ENCODE data around the gene TENT5C. TPM values are rescaled to one million over a fixed set of nuclear protein-coding genes. Genes with fewer than 3 reads are reported as not detected.

Gene TENT5C
- total RNA-seq, 1 donor from 2014 or later = 0.07 TPM

DNA sequence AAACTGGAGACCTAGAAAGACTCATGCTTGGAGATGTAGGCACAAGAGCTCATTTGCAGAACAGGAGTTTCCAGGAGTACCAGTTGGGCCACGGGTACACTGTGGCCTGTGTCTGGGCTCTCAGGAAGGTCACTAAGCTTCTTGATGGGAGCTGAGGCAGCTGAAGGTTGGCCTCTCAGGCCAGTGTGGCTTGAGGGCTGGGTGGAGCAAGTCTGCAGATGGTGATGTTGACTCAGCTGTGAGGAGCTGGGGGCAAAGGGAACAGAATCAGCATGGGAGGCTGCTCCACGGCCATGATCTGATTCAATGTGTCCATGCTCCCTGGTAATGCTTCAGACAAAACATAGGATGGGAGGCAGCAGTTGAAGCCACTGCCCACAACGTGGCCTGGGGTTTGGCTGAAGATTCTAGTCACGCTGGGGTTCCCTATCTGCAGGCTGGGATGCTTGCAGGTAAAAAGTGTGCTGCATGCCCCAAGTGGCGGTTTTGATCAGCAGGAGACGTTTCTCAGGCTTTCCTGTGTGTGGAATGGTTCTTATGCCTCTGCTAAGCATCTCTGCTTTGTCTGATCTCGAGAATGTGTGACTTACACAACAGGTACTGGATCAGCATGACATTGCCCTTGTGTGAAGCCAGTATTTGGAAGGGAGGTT, 15.4 kb upstream of the TENT5C start:
- no peak for DNase-seq (ENCODE audit: low read depth, low spot score)

DNA sequence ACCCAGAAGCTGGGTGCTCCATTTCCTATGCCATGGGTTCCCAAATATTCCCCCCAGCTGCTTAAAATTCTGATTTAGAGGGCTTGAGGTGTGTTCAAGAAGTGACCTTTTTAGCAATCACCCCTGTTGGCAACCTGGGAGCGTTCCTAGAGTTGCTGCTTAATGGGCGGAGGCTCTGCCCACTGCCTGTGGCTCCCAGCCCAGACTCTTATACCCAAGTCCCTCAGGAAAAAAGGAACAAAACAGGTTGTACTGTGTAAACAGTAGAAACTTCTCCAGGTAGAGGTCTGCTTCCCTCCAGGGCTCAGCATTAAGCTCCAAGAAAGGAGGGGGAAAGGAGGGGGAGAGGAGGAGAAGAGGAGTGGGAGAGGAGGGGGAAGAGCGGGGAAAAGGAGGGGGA, 14.6 kb upstream of the TENT5C start:
- no peak for DNase-seq (ENCODE audit: low read depth, low spot score)

DNA sequence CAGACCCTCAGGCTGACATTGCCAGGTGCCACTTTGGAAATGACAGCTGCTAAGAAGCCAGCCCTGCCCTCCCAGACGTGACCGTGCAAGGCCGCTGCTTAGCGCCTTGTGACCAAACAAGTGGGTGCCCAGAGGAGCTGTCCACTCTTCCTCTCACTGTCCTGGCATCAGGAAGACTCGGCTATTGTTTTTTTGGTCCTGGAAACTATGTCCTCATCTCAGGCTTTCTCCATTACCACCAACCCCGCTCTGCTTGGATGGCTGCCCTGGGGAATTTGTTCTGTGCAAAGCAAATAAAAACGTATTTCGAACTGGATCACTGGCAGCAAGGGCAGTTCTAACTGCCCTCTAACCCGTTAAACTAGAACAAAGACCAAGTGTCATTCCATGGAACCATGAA, 13.7 kb upstream of the TENT5C start:
- no peak for DNase-seq (ENCODE audit: low read depth, low spot score)

DNA sequence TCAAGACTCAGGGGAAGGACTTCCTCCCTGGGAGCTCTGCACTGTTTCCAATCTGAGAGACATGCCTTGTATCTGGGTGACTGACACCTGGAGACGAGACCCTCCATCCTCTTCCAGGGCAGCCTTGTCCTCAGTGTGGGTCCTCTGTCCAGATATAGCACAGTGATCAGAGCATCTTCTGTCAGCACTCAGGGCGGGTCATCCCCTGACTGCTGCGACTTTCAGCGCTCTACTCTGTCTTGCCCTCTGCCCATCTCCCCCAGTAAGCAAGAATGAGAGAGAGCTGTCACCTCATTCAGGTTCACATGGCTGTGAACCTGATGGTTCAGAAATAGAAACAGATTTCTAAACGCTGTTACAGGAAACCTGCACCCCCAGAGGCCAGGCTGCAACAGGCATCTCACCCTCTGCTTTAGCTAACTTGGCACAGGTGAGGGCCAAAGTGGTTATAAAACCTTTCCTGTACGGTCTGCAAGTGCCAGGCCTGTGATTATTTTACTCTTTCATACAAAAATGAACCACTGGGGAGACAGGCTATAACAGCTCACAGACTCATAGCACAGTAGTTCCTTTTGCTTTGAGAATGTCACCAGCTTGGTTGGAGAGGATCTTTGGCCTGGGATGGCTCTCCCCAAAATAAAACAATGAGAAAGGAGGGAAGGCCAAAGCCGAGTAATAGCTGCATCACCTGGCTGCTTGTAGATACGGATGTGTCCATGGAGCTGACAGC, 11.4 kb upstream of the TENT5C start:
- no peak for DNase-seq (ENCODE audit: low read depth, low spot score)

DNA sequence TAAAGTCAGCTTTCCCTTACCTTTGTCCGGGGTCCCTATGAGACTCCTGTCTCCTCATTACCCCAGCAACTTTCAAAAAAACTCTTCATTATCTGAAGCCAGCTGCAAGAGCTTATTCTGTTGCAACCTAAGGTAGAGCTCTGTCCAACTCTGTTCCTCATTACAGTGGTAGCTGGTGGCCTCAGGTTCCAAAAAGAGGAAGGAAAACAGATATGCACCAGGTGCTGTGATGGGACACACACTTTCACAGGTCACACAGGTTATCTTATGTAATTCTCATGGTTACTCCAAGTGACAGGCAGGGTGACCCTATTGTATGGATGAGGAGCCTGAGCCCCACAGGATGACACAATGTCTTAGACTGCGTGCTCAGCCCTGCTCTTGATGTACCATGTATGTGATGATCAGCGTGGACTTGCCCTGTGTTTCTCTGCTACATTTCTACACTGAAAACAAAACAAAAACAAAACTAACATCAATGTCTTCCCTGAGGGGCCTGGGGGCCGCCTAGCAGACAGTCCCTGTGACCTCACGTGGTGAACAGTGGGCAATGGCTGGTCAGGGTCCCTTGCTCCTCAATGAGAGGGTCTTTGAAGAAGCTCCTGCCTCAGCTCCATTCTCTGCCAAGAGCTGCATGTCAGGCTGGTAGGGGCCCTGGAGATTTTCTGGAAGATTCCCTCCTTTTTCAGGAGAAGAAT, 9.7 kb upstream of the TENT5C start:
- DNase-seq (ENCODE audit: low read depth, low spot score) = no peak

DNA sequence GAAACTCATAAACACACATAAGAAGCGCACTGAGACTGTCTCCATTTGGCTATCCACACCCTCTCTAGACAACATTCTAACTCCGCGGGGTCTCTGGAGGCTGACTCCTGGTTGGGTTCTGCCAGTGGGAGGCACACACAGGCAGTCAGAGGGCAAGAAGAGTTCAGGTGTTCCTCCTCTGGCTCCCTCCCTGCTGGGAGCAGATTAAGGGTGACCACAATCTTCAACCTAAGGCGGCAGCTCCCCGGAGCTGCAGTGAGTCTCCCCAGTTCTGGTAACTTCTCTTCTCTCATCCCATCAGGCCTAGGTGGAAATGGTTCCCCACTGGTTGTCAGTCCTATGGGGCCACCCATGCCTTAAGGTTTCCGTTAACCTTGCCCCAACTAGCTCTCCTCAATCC, 7.4 kb upstream of the TENT5C start:
- no peak for DNase-seq (ENCODE audit: low read depth, low spot score)

DNA sequence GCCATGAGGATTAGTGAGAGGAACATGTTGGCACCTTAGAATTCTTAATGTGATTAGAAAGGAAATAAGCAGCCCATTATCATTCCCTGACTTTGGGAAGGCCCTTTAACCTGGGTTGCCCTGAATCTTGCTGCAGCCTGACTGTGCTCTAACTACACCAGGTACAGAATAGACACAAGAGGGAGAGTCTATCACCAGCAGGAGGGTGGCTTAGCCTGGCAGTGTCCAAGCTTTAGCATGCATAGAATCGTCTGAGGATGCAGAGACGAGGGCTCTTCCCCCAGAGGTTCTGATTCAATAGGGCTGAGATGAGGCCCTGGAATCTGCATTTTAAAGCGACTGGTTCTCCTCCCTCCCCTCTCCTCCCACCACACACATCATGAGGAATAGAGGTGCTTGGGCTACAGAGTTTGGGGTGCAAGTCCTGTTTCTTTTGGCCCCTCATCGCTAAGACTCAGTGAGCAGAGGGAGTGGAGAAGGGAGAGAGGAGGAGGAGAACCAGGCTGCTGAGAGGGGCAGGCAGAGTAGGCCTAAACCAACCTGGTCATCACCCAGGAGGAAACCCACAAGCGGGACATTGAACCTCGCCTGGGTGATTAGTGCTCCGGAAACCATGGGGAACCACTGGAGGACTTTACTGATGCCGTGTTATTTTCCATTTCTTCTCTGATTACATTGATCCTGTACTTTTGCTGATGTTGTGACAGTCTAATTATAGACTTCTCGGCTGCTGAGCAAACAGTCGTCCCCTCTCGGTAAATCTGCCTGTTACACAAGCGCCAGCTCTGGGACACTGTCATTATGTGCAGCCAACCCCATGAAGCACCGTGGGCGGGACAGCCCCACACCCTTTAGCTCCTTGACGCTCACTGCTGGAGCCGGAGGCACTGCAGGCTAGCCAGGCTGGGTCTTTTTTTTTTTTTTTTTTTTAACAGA, 6.3 kb upstream of the TENT5C start:
- no peak for DNase-seq (ENCODE audit: low read depth, low spot score)

DNA sequence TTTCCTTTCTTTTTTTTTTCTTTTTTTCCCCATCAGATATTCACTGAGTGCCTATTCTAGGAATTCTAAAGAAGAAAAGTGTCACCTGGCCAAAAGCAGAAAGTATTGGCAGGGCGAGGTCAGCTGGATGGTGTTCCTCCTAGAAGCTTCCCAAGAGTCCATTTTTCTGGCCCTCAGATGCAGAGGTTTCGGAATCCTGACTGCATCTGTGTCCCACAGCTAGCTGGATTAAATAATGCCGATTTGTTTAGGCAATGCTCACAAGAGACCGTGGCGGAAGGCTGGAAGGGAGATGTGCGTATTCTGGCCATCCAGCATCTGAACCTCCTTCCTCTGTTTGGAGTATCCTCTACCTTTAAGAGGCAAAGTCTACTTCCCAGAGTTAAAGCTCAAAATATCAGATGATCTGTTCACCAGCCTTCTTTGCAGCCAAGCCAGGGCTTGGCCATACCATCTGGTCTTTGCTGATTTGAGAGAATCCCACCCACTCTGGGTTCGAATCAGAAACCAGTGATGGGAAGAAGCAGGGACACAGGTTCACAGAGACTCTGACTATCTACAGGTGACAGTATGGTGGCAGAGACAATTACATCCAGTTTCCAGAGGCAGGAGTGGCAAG, 5.4 kb upstream of the TENT5C start:
- no peak for DNase-seq (ENCODE audit: low read depth, low spot score)

DNA sequence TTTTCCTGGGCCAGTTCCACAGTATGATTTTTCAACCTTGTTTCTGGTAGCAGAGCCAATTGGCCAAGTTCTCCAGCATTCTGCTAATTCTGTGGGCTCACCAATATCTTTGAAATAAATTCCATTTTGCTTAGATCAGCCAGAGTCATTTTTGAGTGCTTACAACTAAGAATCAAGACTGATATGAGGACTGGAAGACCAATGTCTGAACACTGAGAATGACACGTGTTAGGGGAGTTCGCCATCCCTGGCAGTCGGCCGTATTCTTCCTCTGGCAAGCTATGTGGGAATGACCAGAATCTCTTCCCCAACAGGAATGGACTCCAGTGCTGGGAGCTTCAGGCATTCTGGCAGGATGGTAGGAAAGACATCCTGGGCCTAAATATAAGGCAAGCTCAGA, 4.9 kb upstream of the TENT5C start:
- DNase-seq (ENCODE audit: low read depth, low spot score) = no peak

DNA sequence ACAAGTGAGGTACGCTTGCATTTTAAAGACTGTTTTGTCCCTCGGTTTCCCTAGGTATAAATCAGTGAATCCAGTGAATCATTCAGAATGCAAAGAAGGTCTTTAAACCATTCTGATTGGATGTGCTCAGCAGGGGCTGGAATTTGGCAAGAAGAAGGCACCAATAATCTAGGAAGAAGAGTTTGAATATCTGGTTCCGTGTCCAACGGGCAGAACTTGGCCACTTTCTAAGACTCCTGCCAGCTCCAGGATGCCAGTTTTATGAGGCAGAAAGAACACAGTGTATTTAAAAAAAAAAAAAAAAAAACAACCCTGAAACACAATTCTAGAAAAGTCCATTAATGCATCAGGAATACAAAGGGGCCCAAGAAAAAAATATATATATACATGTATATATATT, 3.0 kb upstream of the TENT5C start:
- DNase-seq (ENCODE audit: low read depth, low spot score) = no peak

DNA sequence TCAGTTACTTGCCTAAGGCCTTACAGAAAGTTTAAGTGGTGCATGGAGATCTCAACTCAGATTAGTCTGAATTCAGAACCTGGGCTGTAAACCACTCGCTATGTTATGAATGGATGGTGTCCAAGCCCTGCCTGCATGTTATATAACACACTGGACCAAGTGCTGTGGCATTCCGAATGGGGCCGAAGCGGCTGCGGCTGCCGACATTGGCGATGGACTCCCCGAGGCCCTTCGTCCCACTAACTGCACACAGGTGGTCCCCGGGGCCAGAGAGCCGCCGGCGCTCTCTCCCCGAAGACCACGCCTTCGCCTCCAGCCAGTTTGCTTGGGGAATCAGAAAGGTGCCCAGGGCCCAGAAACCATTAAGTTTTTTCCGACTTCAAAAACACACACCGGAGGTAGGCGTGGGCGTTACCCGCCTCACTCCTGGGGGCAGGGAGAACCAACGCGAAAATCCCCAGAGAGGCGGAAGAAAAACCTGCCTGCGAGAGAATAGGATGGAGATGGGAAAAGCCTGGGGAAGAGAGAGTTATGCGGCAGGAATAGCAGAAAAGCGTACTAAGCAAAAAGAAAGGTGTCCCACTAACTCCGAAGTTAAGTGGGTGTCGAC, 579 bp upstream of the TENT5C start:
- DNase-seq (ENCODE audit: low read depth, low spot score) = no peak

DNA sequence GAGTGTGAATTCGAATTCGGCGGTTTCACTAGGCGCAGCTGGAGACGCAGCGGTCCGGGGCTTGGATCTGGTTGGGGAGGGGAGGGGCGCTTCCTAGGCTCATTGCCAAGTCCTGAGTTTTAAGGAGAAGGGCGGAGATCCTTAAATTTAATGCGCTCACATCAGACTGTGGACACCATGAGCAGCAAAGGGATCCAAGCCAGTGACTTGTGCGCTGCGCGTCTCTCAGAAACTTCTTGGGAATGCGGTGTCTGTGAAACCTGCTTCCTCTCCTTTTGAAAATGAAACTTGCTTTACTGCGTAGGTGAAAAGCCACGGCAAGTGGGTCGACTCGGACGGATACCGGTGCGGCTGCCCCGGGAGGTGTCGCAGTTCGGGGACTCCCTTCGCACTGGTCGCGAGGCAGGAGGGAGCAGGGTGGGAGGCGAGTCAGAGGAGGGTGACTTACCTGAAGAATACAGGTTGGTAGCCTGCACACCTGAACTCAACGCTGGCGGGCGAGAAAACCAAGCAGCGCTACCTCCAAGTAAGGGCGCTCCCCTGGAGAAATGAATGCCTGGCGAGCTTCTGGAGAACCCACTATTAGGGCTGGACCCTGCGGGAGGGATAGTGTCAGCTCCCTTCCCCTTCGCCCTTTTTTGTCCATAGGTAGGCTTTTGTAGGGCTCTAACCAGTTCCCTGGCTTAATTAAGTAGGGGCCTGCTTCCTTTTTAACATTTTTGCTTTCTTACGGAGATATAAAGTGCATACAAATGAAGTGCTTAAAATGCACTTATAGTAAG, 992 bp downstream of the TENT5C start:
- DNase-seq (ENCODE audit: low read depth, low spot score) = no peak

DNA sequence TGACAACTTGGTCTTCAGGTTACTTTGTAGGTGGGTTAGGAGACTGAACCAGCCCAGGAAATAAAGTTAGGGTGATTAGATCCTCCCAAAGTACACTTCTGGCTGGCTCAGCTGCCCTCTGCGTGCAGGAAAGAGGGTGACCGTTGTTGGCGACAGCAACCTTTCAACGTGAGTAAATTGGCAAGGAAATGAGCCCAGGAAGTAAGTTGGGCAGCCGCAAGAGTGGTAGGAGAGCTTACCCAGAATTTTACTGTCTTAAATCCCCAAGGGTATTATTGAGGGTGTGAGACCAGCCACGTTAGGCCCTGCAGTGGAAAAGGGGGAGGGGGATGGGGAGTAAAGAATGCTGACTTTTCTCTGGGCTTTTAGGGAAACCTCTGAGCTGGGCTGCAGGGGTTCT, 1.6 kb downstream of the TENT5C start:
- DNase-seq (ENCODE audit: low read depth, low spot score) = no peak

DNA sequence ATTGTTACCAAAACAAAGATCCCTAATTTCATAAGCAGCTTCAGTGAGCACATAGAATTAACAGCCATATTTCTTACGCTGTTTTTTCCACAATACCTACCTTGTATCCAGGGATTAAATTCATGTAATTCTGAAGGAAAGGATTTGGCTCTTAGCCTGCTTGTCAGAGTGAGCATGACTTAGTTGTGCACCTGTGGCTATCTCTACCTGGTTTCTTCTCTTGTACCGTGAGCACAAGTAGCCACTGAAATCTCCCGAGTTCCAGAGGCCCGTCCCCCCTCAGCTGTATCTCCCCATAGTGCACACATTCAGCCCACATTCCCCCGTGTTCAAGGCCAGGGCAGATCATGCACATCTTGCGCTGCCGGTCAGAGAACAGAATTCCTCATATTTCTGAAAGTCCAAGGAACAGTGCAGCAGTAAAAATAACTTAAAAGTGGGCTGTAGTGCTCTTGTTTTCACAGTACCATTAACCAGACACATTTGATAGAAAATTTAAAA, 2.3 kb downstream of the TENT5C start:
- DNase-seq (ENCODE audit: low read depth, low spot score) = no peak

DNA sequence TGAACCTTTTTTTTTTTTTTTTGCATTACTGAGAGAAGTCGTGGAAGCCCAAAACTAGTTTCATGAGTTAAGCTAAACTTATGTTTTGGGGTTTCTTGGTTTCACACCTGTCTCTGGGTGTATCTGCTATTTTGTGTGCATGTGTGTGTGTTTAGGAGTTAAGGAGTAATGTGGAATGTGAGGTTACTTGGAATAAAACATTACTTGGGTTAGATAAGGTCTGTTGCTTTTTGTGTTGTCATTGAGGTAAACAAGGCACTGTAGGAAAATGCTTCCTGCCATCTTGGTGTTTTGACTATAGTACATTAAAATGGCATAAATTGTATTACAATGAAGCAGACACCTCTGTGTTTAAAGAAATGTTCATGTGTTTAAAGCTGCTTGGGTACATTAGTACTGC, 2.9 kb downstream of the TENT5C start:
- no peak for DNase-seq (ENCODE audit: low read depth, low spot score)

DNA sequence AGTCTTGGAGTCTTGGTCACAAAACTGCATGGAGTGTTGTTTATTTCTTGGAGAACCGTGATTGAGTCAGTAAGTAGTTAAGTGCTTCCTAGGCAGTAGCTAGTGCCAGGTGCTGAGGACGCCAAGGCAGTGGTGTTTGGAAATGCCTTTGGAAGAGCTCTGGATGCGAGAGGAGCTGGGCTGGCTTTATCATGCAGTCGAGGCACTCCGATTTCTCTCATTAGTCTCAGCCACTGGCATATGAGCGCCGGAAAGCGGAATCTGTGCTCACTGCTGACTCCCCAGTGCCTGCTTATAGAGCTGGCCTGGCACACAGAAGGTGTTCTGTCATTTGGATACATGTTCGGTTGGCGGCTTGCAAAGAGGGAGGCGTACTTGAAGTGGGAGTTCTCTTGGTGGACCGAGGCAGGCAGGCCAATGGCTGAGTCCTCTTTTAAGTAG, 3.6 kb downstream of the TENT5C start:
- DNase-seq (ENCODE audit: low read depth, low spot score) = no peak

DNA sequence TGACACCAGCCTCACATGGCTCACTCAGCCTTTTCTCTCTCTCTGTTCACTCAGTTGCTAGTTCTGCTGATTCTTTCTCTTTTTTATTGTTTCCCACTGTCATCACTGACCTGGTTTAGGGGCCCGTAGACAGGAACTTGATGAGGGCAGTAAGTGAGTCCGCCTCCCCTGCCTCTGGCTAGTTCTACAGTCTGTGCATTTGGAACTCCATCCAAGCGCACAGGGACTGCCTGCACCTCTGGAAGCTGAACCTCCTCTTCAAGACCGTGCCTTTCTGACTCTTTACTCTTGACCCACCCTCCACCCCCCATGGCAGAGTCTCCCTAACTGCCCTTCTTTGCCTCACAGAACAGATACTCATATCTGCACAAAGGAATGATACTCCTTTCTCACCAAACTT, 4.2 kb downstream of the TENT5C start:
- no peak for DNase-seq (ENCODE audit: low read depth, low spot score)

DNA sequence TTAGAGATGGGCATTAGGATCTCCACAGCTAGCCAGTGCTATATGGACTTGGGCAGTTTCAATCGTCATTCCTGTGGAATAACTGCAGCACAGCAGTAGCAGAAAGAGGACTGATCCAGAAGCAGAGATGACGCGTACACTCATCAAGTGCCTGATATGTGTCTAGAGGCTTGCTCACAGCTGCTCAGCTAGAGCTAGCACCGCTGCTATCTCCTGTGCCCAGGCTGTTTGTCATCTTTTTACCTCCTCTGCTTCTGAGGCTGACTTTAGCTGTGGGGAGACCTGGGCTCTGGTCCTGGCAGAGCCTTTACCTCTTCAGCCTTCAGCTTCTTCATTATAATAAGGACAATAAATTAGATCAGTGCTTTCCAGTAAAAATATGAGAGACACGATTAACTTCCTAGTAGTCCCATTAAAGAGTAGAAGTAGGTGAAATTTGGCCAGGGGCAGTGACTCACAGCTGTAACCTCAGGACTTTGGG, 5.3 kb downstream of the TENT5C start:
- DNase-seq (ENCODE audit: low read depth, low spot score) = no peak

DNA sequence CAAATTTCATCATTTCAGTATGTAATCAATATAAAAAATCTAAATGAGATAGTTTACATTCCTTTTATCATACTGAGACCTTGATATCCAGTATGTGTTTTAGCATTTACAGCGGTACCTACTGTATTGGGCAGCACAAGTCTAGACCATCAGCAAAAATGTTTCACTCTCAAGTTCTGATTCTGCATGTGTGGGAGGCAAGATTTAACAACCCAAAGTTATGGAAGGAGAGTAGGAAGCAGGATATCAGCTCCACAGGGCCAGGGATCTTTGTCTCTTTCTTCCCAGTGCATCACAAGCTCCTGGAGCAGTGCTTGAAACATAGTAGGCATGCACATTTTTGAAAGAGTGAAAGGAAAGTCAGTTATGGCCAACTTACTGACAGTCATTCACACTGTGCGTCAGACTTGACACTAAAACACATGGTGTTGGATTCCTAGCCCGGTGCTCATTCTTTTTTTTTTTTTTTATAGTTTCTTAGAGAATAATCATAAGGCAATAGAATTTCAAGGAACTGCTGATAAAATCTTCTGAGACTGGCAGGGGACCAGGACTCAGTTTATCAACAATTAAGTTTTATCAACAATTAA, 6.1 kb downstream of the TENT5C start:
- DNase-seq (ENCODE audit: low read depth, low spot score) = no peak
